ENCODE data around the gene SAPCD1. TPM values are rescaled to one million over a fixed set of nuclear protein-coding genes. Genes with fewer than 3 reads are reported as not detected.

SAPCD1 gene
- total RNA-seq, 1 donor from 2014 or later, result 1.2 TPM

DNA sequence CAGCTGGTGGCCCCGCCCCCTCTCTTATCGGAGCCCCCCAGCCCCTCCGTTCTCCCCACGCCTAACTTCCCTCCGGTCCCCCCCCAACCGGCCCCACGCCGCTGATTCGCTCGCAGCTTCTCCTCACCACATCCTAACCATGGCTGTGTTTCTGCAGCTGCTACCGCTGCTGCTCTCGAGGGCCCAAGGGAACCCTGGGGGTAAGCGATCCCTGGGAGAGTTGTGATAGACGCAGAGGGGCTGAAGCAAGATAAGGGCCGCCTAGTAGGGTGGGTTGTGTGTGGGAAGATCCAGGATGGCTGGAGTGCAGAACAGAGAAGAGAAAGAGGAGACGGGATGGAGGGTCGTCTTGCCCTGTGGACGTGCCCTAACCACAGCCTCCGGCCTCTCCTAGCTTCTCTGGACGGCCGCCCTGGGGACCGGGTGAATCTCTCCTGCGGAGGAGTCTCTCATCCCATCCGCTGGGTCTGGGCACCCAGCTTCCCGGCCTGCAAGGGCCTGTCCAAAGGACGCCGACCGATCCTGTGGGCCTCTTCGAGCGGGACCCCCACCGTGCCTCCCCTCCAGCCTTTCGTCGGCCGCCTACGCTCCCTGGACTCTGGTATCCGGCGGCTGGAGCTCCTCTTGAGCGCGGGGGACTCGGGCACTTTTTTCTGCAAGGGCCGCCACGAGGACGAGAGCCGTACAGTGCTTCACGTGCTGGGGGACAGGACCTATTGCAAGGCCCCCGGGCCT lies 39.0 kb upstream of the SAPCD1 start, which contains the start of gene MPIG6B:
Gene MPIG6B, plus strand, starts transcription at position 129 of the 735 bp plus-strand sequence. Its CDS starts 11 bp downstream, at position 140.
- no peak within 1 kb of the TSS for H3K4me3 Mint-ChIP-seq (ENCODE audit: unreplicated experiment)
- peaks cover 19% of the 10 kb centered on the region for H3K27me3 Mint-ChIP-seq (ENCODE audit: low read depth, unreplicated experiment)
- DNase-seq (ENCODE audit: low read depth) (no peak), FAIRE-seq (no peak)
- no peak within 1 kb of the TSS for H3K27ac Mint-ChIP-seq (ENCODE audit: unreplicated experiment)
- Histone ChIP-seq H3K4me2 (ENCODE audit: low read length) (no peak within 1 kb of the TSS), H2AFZ (ENCODE audit: low read depth, low read length) (no peak within 1 kb of the TSS), H3K9me3 (ENCODE audit: insufficient read depth, low read depth, low read length) (no peaks in the 10 kb centered on the region), H3K27me3 (ENCODE audit: insufficient read depth, low read length) (no peaks in the 10 kb centered on the region), H3K9ac (ENCODE audit: low read length) (no peak within 1 kb of the TSS), H3K4me3 (ENCODE audit: insufficient read depth, low read depth, low read length) (no peak within 1 kb of the TSS), H4K20me1 (ENCODE audit: insufficient read depth, low read length) (peaks cover 12% of the 10 kb centered on the region), H3K4me1 (ENCODE audit: insufficient read depth, low read length) (peaks cover 1% of the 10 kb centered on the region), H3K79me2 (ENCODE audit: insufficient read depth, low read length) (peaks cover under 1% of the 10 kb centered on the region), H3K27ac (ENCODE audit: low read depth, low read length) (no peak within 1 kb of the TSS), H3K36me3 (ENCODE audit: insufficient read depth, low read length) (peaks cover 7% of the 10 kb centered on the region)
- peaks cover 4% of the 10 kb centered on the region for H3K4me1 Mint-ChIP-seq (ENCODE audit: low read depth, unreplicated experiment)
- H3K9me3 Mint-ChIP-seq (ENCODE audit: unreplicated experiment), result peaks cover 7% of the 10 kb centered on the region
- TF ChIP-seq, protein P1, sequence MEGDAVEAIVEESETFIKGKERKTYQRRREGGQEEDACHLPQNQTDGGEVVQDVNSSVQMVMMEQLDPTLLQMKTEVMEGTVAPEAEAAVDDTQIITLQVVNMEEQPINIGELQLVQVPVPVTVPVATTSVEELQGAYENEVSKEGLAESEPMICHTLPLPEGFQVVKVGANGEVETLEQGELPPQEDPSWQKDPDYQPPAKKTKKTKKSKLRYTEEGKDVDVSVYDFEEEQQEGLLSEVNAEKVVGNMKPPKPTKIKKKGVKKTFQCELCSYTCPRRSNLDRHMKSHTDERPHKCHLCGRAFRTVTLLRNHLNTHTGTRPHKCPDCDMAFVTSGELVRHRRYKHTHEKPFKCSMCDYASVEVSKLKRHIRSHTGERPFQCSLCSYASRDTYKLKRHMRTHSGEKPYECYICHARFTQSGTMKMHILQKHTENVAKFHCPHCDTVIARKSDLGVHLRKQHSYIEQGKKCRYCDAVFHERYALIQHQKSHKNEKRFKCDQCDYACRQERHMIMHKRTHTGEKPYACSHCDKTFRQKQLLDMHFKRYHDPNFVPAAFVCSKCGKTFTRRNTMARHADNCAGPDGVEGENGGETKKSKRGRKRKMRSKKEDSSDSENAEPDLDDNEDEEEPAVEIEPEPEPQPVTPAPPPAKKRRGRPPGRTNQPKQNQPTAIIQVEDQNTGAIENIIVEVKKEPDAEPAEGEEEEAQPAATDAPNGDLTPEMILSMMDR (IDR thresholded peaks at IDR 0.05; ENCODE audit: insufficient read depth, low read depth, low read length), result no peak
- no peak for TF ChIP-seq EZH2 (IDR thresholded peaks at IDR 0.05; ENCODE audit: insufficient read depth, low read length)
- peaks cover 21% of the 10 kb centered on the region for H3K36me3 Mint-ChIP-seq (ENCODE audit: low read depth, unreplicated experiment)

DNA sequence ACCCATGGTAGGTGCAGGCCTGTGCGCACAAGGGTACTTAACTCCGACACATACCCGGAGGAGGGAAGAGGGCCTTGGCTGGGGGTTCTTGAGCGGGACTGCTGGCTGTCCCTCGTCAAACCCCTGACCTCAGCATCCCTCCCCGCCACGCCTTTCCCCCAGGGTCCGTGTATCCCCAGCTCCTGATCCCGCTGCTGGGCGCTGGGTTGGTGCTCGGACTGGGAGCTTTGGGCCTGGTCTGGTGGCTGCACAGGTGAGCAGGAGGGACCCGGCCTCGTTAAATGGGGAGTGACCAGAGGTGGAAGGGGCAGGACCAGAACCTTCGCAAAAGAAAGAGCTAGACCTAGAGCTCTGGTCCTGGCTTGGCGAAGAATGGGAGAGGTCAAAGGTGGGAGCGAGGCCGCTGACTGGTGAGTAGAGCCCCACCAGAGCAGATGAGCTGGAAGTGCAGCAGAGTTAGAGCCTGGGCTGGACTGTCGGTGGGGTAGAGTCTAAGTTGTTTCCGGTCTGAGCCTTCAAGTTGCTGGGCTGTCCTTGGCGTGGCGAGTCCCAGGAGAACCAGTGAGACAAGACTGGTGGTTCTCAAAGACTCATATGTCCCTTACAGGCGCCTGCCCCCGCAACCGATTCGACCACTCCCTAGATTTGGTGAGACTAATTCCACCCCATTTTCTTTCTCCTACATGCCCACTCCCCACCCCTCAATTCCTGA lies 38.3 kb upstream of the SAPCD1 start:
- Mint-ChIP-seq H3K4me3 (ENCODE audit: unreplicated experiment) (no peak overlapping the region), H3K27me3 (ENCODE audit: low read depth, unreplicated experiment) (peaks cover 16% of the 10 kb centered on the region), H3K4me1 (ENCODE audit: low read depth, unreplicated experiment) (peaks cover 4% of the 10 kb centered on the region), H3K36me3 (ENCODE audit: low read depth, unreplicated experiment) (peaks cover 21% of the 10 kb centered on the region), H3K27ac (ENCODE audit: unreplicated experiment) (no peak overlapping the region), H3K9me3 (ENCODE audit: unreplicated experiment) (peaks cover 5% of the 10 kb centered on the region)
- no peaks in the 10 kb centered on the region for H3K27me3 ChIP-seq (ENCODE audit: insufficient read depth, low read length)
- peaks cover 7% of the 10 kb centered on the region for H3K4me1 ChIP-seq (ENCODE audit: insufficient read depth, low read length)
- no peaks in the 10 kb centered on the region for H3K9me3 ChIP-seq (ENCODE audit: insufficient read depth, low read depth, low read length)
- no peak overlapping the region for H3K9ac ChIP-seq (ENCODE audit: low read length)
- no peak overlapping the region for H3K4me2 ChIP-seq (ENCODE audit: low read length)
- H3K36me3 ChIP-seq (ENCODE audit: insufficient read depth, low read length), result peaks cover 7% of the 10 kb centered on the region
- no peak overlapping the region for H3K27ac ChIP-seq (ENCODE audit: low read depth, low read length)
- TF ChIP-seq, protein P1 (IDR thresholded peaks at IDR 0.05; ENCODE audit: insufficient read depth, low read depth, low read length), result no peak
- TF ChIP-seq EZH2 (IDR thresholded peaks at IDR 0.05; ENCODE audit: insufficient read depth, low read length), result no peak
- peaks cover 8% of the 10 kb centered on the region for H3K79me2 ChIP-seq (ENCODE audit: insufficient read depth, low read length)
- H2AFZ ChIP-seq (ENCODE audit: low read depth, low read length), result no peak overlapping the region
- H3K4me3 ChIP-seq (ENCODE audit: insufficient read depth, low read depth, low read length), result no peak overlapping the region
- peaks cover 19% of the 10 kb centered on the region for H4K20me1 ChIP-seq (ENCODE audit: insufficient read depth, low read length)
- FAIRE-seq, result no peak
- no peak for DNase-seq (ENCODE audit: low read depth)

Data from astrocyte (in vitro differentiated cells and primary cell).